ENCODE results near the gene SORL1-AS1.

The SORL1-AS1 gene

DNA sequence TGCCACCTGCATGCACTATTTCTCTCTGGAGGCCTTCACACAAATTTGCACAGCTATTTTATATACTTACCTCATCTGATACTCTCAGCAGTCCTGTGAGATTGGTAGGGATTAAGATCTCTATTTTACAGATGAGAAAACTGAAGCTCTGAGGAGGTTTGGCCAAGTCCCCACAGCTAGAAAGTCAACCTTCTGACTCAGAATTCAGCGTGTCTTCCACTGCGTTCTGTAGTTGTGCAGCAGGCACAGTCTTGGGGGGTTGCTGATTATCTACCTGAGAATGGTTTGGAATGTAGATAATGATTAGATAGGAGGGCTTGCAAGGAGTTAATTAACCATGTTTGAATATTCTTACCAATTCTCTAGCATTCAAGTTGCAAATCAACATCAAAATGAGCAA is 3.1 kb downstream of the SORL1-AS1 start:
- CTCF ChIA-PET: interaction anchor here (0.8 to 6.6 kb wide), 19 partner anchors 8 to 142 kb away, joined by 3 to 50 read pairs (median 6); no protein-coding TSS in a partner anchor

More for the DNA sequence above, 3.1 kb downstream of the SORL1-AS1 start:
- in situ Hi-C loops (cut with MboI) (loop anchor here (25.0 kb wide), 1 partner anchor 1613 kb away; the partner anchor contains the start of gene HSPA8), intact Hi-C loops (cut with micrococcal nuclease; ENCODE audit: unreplicated experiment) (loop anchor here (1.0 to 5.0 kb wide), 3 partner anchors 32 to 141 kb away; no protein-coding TSS in a partner anchor)
- Histone ChIP-seq H3K4me1 (ENCODE audit: control insufficient read depth, insufficient read depth, low read length) (peaks cover 59% of the 10 kb centered on the region), H3K27ac (ENCODE audit: control insufficient read depth, insufficient read depth) (peak overlapping the region; percentile 76), H3K79me2 (ENCODE audit: control insufficient read depth, insufficient read depth, low read length) (peaks cover 60% of the 10 kb centered on the region), H3K36me3 (ENCODE audit: control insufficient read depth in 2 of 2, insufficient read depth in 2 of 2, low read length in 1 of 2) (no peaks in the 10 kb centered on the region), H3K27me3 (replicated peaks in 1 of 2; ENCODE audit: control insufficient read depth in 2 of 2, insufficient read depth in 2 of 2, low read length in 1 of 2) (no peaks in the 10 kb centered on the region), H3K9ac (ENCODE audit: control insufficient read depth, insufficient read depth, low read length) (peak overlapping the region; percentile 56), H3K9me3 (replicated peaks; ENCODE audit: control insufficient read depth, insufficient read depth, low read length) (no peaks in the 10 kb centered on the region), H3K4me3 (peak overlapping the region; percentile 36; the same call in 1 of the 2 replicates), H4K20me1 (ENCODE audit: control insufficient read depth, insufficient read depth) (no peaks in the 10 kb centered on the region), H2AFZ (ENCODE audit: control insufficient read depth, low read depth, low read length) (no peak overlapping the region), H3K4me2 (ENCODE audit: control insufficient read depth, insufficient read depth) (peak overlapping the region; percentile 77)
- ATAC-seq (no peak), FAIRE-seq (no peak), DNase-seq (ENCODE audit: low read depth, low spot score) (no peak)
- BruUV-seq (replicated peaks): no TSS peak
- ChIA-PET RAD21 (ENCODE audit: unreplicated experiment) (interaction anchor here (0.7 to 12.7 kb wide), 19 partner anchors 15 to 213 kb away, joined by 3 to 232 read pairs (median 5); no protein-coding TSS in a partner anchor), POLR2A (interaction anchor here (0.7 to 4.9 kb wide), 12 partner anchors 10 to 142 kb away, joined by 3 to 86 read pairs (median 5); no protein-coding TSS in a partner anchor), SMC1A (ENCODE audit: uncharacterized antibody, unreplicated experiment) (interaction anchor here (0.7 to 14.0 kb wide), 22 partner anchors 10 to 212 kb away, joined by 3 to 266 read pairs (median 6); partner anchors contain the start of gene SC5D)
- 94% methylated on average over 2 of the region's 2 CpGs for WGBS (ENCODE audit: insufficient coverage, insufficient replicate concordance, low lambda C conversion rate, missing lambda C conversion rate)
- TF ChIP-seq MYC (IDR thresholded peaks at IDR 0.05; ENCODE audit: insufficient read depth, insufficient read length, insufficient replicate concordance, low read length, severe bottlenecking) (no peak), WRNIP1 (IDR thresholded peaks at IDR 0.05; ENCODE audit: borderline replicate concordance, low read depth, low read length) (no peak), SMAD1 (IDR thresholded peaks at IDR 0.05; ENCODE audit: low read depth, partially characterized antibody) (no peak), SPI1 (IDR thresholded peaks at IDR 0.05; ENCODE audit: borderline replicate concordance, insufficient read depth, low read depth, low read length) (no peak), BMI1 (IDR thresholded peaks at IDR 0.05; ENCODE audit: borderline replicate concordance) (no peak), ZBTB11 (CRISPR knock-in tag; IDR thresholded peaks at IDR 0.05) (no peak), CHD2 (IDR thresholded peaks at IDR 0.05; ENCODE audit: borderline replicate concordance, low read depth, low read length) (no peak), PML (IDR thresholded peaks at IDR 0.05; ENCODE audit: low read length) (no peak), KDM1A (IDR thresholded peaks at IDR 0.05; ENCODE audit: borderline replicate concordance) (no peak), HDAC6 (IDR thresholded peaks at IDR 0.05; ENCODE audit: unreplicated experiment) (no peak), IRF4 (IDR thresholded peaks at IDR 0.05; ENCODE audit: low read depth, low read length) (no peak), POLR2AphosphoS5 (IDR thresholded peaks at IDR 0.05; ENCODE audit: low read length) (no peak), ZBED1 (IDR thresholded peaks at IDR 0.05; ENCODE audit: borderline replicate concordance) (no peak), KAT2A (conservative IDR thresholded peaks at IDR 0.05; ENCODE audit: control insufficient read depth, low read depth, low read length) (no peak), NFXL1 (IDR thresholded peaks at IDR 0.05; ENCODE audit: borderline replicate concordance) (no peak), ZNF217 (IDR thresholded peaks at IDR 0.05) (no peak), TAF1 (IDR thresholded peaks at IDR 0.05; ENCODE audit: borderline replicate concordance, low read depth, low read length) (no peak), ZSCAN29 (IDR thresholded peaks at IDR 0.05) (no peak)
